NCI-H146 (cell line): Measurements from ENCODE around the gene DNMT3A.
"Not testable (repeated sequence)": the region's sequence is repeated elsewhere in the genome, so short reads cannot be mapped to it uniquely, and the experiment has no call there.

Experiments
- DNase-seq: peaks from one replicate; lab custom pipeline; 2025; lab: John Stamatoyannopoulos, UW

Gene DNMT3A

DNA sequence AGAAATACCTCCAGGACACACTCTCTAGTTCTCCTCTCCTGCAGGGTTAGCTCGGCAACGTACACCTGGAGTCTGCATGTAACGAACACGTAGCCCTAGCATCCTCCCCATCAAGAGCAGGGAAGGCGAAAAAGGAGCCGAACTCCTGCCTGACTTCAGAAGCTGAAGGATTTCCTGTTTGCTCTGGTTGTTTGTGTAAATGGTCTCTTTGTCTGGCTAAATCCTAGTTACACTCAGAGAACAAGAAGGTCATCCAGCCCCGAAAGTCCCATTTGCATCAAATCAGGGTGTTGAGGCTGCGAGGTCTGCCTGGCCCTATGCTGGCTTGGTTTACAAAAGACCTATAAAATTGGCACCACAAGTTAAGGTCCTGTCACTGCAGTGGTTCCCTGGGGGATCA lies 107.0 kb downstream of the DNMT3A start:
- peak; percentile 10 for DNase-seq

DNA sequence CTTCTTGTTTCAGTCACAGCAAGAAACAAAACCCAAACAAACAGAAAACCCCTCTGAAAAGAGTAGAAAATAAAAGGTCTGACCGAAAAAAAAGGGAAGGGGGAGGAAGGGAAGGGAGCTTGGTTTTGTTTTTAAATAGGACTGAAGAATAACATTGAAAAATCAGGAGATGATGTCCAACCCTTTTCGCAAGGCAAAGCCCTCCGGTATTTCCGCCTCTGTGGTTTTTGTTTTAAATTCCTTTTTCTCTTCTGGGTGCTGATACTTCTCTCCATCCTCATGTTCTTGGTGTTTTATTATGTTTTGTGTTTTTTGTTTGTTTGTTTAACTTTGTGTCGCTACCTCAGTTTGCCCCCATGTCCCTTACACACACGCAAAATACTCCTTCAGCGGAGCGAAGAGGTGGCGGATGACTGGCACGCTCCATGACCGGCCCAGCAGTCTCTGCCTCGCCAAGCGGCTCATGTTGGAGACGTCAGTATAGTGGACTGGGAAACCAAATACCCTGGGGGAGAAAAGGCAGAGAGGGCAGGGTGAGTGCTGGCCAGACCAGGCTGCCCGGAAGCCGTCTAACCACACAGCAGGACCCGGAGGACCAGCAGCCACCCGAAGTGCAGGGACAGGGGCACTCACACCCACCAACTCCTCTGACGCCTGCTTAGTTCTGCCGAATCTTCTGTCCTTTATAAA lies 107.7 kb downstream of the DNMT3A start:
- no peak for DNase-seq

GRCh38 chr2:25232248-25232825 lies 109.4 kb downstream of the DNMT3A start:
- no peak for DNase-seq

- no peak for DNase-seq
Observed at GRCh38 chr2:25230948-25231311, 110.8 kb downstream of the DNMT3A start.

GRCh38 chr2:25230198-25230947 lies 111.4 kb downstream of the DNMT3A start:
- DNase-seq: no peak

- DNase-seq: no peak
Observed at GRCh38 chr2:25229279-25230197, 112.2 kb downstream of the DNMT3A start.

DNA sequence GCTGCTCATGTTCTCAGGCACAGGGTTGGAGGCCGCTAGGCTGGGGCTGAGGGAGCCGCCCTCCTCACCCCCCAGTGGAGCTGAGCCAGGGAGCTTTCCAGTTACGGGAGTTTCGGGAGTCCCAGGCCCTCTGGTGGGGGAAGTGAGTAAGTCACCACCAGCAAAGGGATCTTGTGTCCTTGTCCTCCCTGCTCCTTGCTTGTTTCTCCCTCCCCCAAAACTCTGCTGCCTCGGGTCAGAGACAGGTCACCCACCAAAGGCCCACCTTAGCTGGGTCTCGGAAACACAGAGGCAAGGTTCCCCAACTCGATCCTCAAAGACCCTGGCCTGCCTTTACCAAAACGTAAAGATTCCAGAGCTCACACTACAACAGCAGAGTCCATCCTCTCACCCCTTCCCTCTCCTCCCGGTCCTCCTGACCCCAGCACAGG lies 112.9 kb downstream of the DNMT3A start:
- peak; percentile 66 for DNase-seq

DNA sequence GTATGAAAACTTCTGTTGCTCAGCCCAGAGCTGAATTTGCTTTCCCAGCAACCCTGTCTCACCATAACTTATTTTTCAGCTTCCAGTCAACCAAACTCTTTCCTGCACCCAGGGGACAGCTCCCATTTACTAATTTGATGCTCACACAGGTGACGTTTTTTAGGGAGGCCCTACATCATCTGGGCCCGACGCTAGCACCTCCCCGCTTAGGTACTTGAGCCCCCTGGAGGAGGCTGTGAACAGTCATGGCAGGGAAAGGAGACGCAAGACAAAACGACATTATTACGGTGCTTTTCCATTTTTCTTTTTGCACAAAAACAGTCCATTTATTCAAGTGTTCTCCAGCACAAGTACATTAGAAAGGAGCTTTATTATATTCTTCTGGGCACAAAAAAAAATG lies 114.1 kb downstream of the DNMT3A start:
- no peak for DNase-seq

DNA sequence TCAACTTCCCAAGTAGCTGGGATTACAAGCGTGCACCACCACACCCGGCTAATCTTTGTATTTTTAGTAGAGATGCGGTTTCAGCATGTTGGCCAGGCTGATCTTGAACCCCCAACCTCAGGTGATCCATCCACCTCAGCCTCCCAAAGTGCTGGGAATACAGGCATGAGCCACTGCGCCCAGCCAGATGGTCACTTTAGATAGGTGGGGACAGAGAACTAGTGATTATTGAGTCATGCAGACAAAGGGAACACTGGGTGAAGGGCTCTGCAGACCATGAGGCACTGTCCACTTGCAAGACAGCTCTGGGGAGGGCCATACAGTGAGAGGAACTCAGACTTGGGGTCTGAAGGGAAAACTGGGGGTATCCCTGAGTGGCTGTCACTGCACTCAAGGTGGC lies 114.9 kb downstream of the DNMT3A start:
- no peak for DNase-seq

- DNase-seq: no peak
Observed at GRCh38 chr2:25222477-25223121, 119.1 kb downstream of the DNMT3A start.

- no peak for DNase-seq
Observed at GRCh38 chr2:25221579-25221978, 120.1 kb downstream of the DNMT3A start.

DNA sequence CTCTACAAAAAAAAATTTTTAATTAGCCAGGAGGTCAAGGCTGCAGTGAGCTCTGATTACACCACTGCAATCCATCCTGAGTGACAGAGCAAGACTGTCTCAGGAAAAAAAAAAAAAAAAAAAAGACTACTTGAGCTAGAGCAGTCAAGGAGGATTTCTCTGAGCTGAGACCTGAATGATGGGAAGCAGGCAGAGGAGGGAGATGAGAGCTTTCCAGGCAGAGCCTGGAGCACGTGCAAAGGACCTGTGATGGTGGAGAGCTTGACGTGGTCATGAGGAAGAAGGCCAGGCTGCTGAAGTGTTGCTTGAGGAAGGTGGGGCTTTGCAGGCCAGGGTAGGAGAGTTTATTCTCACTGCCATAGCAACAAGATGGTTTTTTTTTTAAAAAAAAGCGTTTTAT lies 121.4 kb downstream of the DNMT3A start:
- DNase-seq: no peak

- no peak for DNase-seq
Observed at GRCh38 chr2:25219621-25220020, 122.1 kb downstream of the DNMT3A start.

DNA sequence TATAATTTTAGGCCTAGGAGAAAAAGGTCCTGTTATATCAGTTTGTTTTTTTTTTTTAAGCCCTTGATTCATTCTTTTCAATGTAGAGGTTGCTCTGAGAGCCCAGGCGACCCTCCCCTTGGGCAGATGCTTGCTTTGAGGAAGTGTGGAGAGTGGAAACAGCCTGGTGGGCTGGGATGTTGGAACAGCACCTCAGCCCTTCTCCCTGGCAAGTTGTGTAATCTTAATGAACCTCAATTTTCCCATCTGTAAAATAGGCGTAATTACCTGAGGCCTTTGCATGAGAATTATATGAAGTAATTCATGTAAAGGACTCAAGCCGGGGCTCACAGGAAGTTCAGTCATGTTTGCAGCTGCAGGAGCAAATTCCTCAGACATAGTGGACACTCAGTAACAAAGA lies 123.6 kb downstream of the DNMT3A start:
- DNase-seq: no peak

- peak; percentile 49 for DNase-seq
Observed at GRCh38 chr2:25215948-25216679, 125.6 kb downstream of the DNMT3A start.

DNA sequence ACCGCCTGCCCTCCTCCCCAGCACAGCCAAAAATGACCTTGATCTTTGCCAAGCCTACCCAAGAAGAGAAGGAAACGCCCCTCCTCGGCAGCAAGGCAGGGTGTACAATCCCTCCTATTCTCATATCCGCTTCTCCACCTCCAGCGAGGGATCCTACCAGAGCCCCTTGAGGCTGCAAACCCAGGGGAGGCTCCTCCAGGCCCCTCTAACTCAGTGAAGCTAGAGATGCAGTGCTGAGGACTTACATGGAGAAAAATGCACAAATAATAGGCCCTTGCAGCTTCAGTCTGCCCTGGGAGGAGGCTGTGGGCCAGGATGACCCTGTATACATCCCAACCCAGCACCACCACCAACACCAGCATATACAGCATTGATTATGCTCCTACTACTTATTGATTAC lies 126.5 kb downstream of the DNMT3A start:
- no peak for DNase-seq

DNA sequence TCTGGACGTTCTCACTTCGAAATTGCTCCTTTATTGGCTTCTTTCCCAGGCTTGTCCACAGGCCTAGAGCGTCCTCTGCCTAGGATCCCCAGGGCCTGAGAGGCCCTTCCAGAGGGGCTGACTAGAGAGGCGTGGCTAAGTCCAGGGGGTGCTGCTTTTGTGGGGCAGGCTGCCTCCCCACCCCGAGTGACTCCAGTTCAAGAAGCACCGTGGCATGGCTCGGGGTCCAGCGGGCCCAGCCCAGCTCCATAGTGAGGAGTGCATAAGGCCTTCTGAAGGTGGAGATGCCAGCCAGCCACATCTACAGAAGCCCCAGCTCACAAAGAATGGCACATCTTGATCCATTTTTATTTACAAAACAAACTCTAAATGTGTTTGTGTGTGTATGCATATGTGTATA lies 128.5 kb downstream of the DNMT3A start:
- no peak for DNase-seq

DNA sequence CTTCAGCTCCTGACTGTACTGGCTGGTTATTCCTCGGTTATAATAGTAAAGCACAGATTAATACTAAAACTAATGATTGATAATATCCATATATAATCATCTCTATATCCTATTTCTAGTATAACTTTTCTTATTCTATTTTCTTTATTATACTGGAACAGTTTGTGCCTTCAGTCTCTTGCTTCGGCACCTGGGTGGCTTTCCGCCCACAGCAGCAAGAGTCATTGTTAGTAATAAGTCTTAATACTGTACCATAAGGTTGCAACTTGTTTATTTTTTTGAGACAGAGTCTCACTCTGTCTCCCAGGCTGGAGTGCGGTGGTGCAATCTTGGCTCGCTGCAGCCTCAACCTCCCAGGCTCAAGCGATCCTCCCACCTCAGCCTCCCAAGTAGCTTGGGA lies 130.8 kb downstream of the DNMT3A start:
- DNase-seq: not testable (repeated sequence)

- peak; percentile 10 for DNase-seq
Observed at GRCh38 chr2:25207078-25207545, 134.6 kb downstream of the DNMT3A start.

- DNase-seq: no peak
Observed at GRCh38 chr2:25204190-25204838, 137.4 kb downstream of the DNMT3A start.
